ENCODE measurements around the gene ATP13A4.

- TF ChIP-seq, protein P1, sequence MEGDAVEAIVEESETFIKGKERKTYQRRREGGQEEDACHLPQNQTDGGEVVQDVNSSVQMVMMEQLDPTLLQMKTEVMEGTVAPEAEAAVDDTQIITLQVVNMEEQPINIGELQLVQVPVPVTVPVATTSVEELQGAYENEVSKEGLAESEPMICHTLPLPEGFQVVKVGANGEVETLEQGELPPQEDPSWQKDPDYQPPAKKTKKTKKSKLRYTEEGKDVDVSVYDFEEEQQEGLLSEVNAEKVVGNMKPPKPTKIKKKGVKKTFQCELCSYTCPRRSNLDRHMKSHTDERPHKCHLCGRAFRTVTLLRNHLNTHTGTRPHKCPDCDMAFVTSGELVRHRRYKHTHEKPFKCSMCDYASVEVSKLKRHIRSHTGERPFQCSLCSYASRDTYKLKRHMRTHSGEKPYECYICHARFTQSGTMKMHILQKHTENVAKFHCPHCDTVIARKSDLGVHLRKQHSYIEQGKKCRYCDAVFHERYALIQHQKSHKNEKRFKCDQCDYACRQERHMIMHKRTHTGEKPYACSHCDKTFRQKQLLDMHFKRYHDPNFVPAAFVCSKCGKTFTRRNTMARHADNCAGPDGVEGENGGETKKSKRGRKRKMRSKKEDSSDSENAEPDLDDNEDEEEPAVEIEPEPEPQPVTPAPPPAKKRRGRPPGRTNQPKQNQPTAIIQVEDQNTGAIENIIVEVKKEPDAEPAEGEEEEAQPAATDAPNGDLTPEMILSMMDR (IDR thresholded peaks at IDR 0.05; ENCODE audit: poor library complexity): no peak
- TF ChIP-seq EZH2 (IDR thresholded peaks at IDR 0.05; ENCODE audit: borderline replicate concordance): no peak
Observed at GRCh38 chr3:193400304-193400703, 154.4 kb downstream of the ATP13A4 start.

Measured in hepatocyte (in vitro differentiated cells).